HCT116 (cell line): ENCODE data around the gene EVPLL. TPM values are rescaled to one million over a fixed set of nuclear protein-coding genes. Genes with fewer than 3 reads are reported as not detected.
A peak's percentile ranks its signal among the peaks of the same experiment; 100 is the strongest.

Source experiments
- ATAC-seq: fragments of 200-7000 bp; cut with Tn5 transposase; 2 replicates; pipeline ENCODE4 v1.9.1; 2020; ENCODE audit warnings: mild to moderate bottlenecking, moderate library complexity
- BruUV-seq: library from RNA; stranded (reverse); fragments of 400-500 nt; replicated peaks from 2 replicates; lab custom pipeline; 2021; lab: Mats Ljungman, UMichigan
- CTCF ChIA-PET: fragments of 300-600 bp; sonication (Branson Sonifier 250); formaldehyde crosslinking; loops from one replicate; lab custom pipeline; 2021; ENCODE audit warnings: antibody characterized with exemption; lab: Charles Lee
- POLR2A ChIA-PET: fragments of 300-600, 350-600 bp; sonication (Branson Sonifier 250); formaldehyde crosslinking; loops from one replicate; lab custom pipeline; 2021; ENCODE audit warnings: antibody characterized with exemption; lab: Charles Lee
- RAD21 ChIA-PET, 2 experiments: fragments of 300-600 bp; sonication (Branson Sonifier 250); formaldehyde crosslinking; loops; one replicate each; lab custom pipeline; 2023; ENCODE audit warnings: low total read pairs in 2 of 2; ENCODE audit not compliant: uncharacterized antibody in 2 of 2, unreplicated experiment in 2 of 2, low non-redundant PET in 1 of 2; lab: Charles Lee
- DNase-seq: peaks from one replicate; pipeline ENCODE4 v3.0.0-alpha.2; 2010; ENCODE audit warnings: low read depth, low spot score
- H2AFZ ChIP-seq: fragments of 200-600 bp; shearing (Covaris generic), sonication (generic); 2 replicates; pipeline ENCODE4 v1.6.1; 2017; ENCODE audit warnings: low read depth, mixed run types, mixed read lengths, antibody characterized with exemption, low read length; ENCODE audit not compliant: poor library complexity, severe bottlenecking
- H3K27ac ChIP-seq: 2 replicates; pipeline ENCODE4 v1.5.1; 2012; ENCODE audit warnings: low read depth, low read length
- H3K27me3 ChIP-seq: fragments of 200-600 bp; sonication (generic); 2 replicates; pipeline ENCODE4 v1.6.1; 2016; ENCODE audit warnings: mixed run types, low read length, mixed read lengths; ENCODE audit not compliant: insufficient read depth
- H3K36me3 ChIP-seq, 2 experiments: fragments of 200-500 bp in 1 of 2; fragments of 200-600 bp in 1 of 2; sonication (Bioruptor generic) in 1 of 2; sonication (generic) in 1 of 2; 2 replicates each; pipeline versions ENCODE4 v1.5.1 to v1.6.1; 2014 to 2016; ENCODE audit warnings: low read length in 2 of 2, inconsistent platforms in 1 of 2, mixed read lengths in 1 of 2, mixed run types in 1 of 2; ENCODE audit not compliant: insufficient read depth in 2 of 2, control insufficient read depth in 1 of 2
- H3K4me1 ChIP-seq, 2 experiments: fragments of 200-600 bp in 1 of 2; sonication (generic) in 1 of 2; 2 replicates each; pipeline versions ENCODE4 v1.5.1 to v1.6.1; 2012 to 2017; ENCODE audit warnings: low read length in 2 of 2, inconsistent platforms in 1 of 2, mild to moderate bottlenecking in 1 of 2, mixed read lengths in 1 of 2, mixed run types in 1 of 2, moderate library complexity in 1 of 2; ENCODE audit not compliant: insufficient read depth in 2 of 2, control insufficient read depth in 1 of 2
- H3K4me2 ChIP-seq: fragments of 200-600 bp; sonication (generic); 2 replicates; pipeline ENCODE4 v1.6.1; 2017; ENCODE audit warnings: mixed run types, low read length, mixed read lengths
- H3K4me3 ChIP-seq, 2 experiments: fragments of 200-600 bp in 1 of 2; sonication (generic) in 1 of 2; replicated peaks in 1 of 2; 2 replicates each; pipeline ENCODE4 v1.5.1; 2011 to 2016; ENCODE audit warnings: low read length in 2 of 2, control low read depth in 1 of 2, low read depth in 1 of 2, mild to moderate bottlenecking in 1 of 2, mixed read lengths in 1 of 2, mixed run types in 1 of 2
- H3K79me2 ChIP-seq: fragments of 200-600 bp; sonication (generic); 2 replicates; pipeline ENCODE4 v1.6.1; 2017; ENCODE audit warnings: mild to moderate bottlenecking, mixed run types, low read length, moderate library complexity, mixed read lengths; ENCODE audit not compliant: insufficient read depth
- H3K9ac ChIP-seq: fragments of 200-600 bp; sonication (generic); 2 replicates; pipeline ENCODE4 v1.6.1; 2016; ENCODE audit warnings: low read length, mixed read lengths
- H3K9me2 ChIP-seq: fragments of 200-600 bp; sonication (generic), shearing (Covaris generic); 2 replicates; pipeline ENCODE4 v1.6.1; 2017; ENCODE audit warnings: mixed run types, mild to moderate bottlenecking, moderate library complexity; ENCODE audit not compliant: insufficient read depth
- H3K9me3 ChIP-seq, 2 experiments: fragments of 200-500 bp in 1 of 2; fragments of 200-600 bp in 1 of 2; sonication (Bioruptor generic) in 1 of 2; sonication (generic) in 1 of 2; 2 replicates each; pipeline ENCODE4 v1.6.1; 2014 to 2017; ENCODE audit warnings: low read length in 2 of 2, mixed read lengths in 2 of 2, inconsistent platforms in 1 of 2, low read depth in 1 of 2, mild to moderate bottlenecking in 1 of 2, mixed run types in 1 of 2, moderate library complexity in 1 of 2; ENCODE audit not compliant: control insufficient read depth in 1 of 2, insufficient read depth in 1 of 2
- H4K20me1 ChIP-seq: fragments of 200-600 bp; sonication (generic), shearing (Covaris generic); 2 replicates; pipeline ENCODE4 v1.6.1; 2017; ENCODE audit warnings: mixed run types, mild to moderate bottlenecking, moderate library complexity; ENCODE audit not compliant: insufficient read depth
- CTCF ChIP-seq, 3 experiments: fragments of 200-600 bp in 1 of 3; sonication (generic) in 1 of 3; IDR thresholded peaks in 2 of 3; conservative IDR thresholded peaks in 1 of 3; 2 replicates each; pipeline ENCODE4 v1.5.1; 2012 to 2017; ENCODE audit warnings: low read depth in 2 of 3, low read length in 2 of 3, antibody characterized with exemption in 1 of 3, borderline replicate concordance in 1 of 3, control low read depth in 1 of 3, mild to moderate bottlenecking in 1 of 3, mixed read lengths in 1 of 3, mixed run types in 1 of 3, moderate library complexity in 1 of 3; ENCODE audit not compliant: insufficient read depth in 1 of 3
- EGR1 ChIP-seq: IDR thresholded peaks from 2 replicates; pipeline ENCODE4 v1.6.1; 2012; ENCODE audit warnings: low read depth
- EZH2 ChIP-seq: fragments of 200-600 bp; sonication (generic); IDR thresholded peaks from 2 replicates; pipeline ENCODE4 v1.6.1; 2017; ENCODE audit warnings: antibody characterized with exemption, mixed run types
- EZH2phosphoT487 ChIP-seq: fragments of 200-600 bp; IDR thresholded peaks from 2 replicates; pipeline ENCODE4 v1.6.1; 2018; ENCODE audit warnings: antibody characterized with exemption, borderline replicate concordance
- FOSL1 ChIP-seq: IDR thresholded peaks from 2 replicates; pipeline ENCODE4 v1.6.1; 2012; ENCODE audit warnings: low read depth
- JUND ChIP-seq: IDR thresholded peaks from 2 replicates; pipeline ENCODE4 v1.6.1; 2012
- POLR2A ChIP-seq: IDR thresholded peaks from 2 replicates; pipeline ENCODE4 v1.7.0; 2011; ENCODE audit warnings: borderline replicate concordance; ENCODE audit not compliant: insufficient read depth, insufficient read length; ENCODE audit errors: extremely low read depth
- POLR2AphosphoS5 ChIP-seq: IDR thresholded peaks from 2 replicates; pipeline ENCODE4 v1.6.1; 2011; ENCODE audit warnings: mild to moderate bottlenecking, low read depth, low read length, moderate library complexity
- RAD21 ChIP-seq: IDR thresholded peaks from 2 replicates; pipeline ENCODE4 v1.6.1; 2012; ENCODE audit warnings: low read depth, mild to moderate bottlenecking
- SIN3A ChIP-seq: IDR thresholded peaks from 2 replicates; pipeline ENCODE4 v1.6.1; 2012; ENCODE audit warnings: low read depth
- TCF7L2 ChIP-seq: IDR thresholded peaks from 2 replicates; pipeline ENCODE4 v1.7.0; 2011; ENCODE audit warnings: borderline replicate concordance, inconsistent platforms; ENCODE audit not compliant: insufficient read depth, insufficient read length; ENCODE audit errors: extremely low read depth
- YY1 ChIP-seq: IDR thresholded peaks from 2 replicates; pipeline ENCODE4 v1.6.1; 2011; ENCODE audit warnings: low read length, low read depth, moderate library complexity, mild to moderate bottlenecking; ENCODE audit not compliant: insufficient replicate concordance; ENCODE audit errors: extremely low read depth
- ZBTB33 ChIP-seq: IDR thresholded peaks from 2 replicates; pipeline ENCODE4 v1.6.1; 2011; ENCODE audit warnings: mild to moderate bottlenecking, low read length, moderate library complexity; ENCODE audit not compliant: insufficient replicate concordance; ENCODE audit errors: extremely low read depth
- ZFX ChIP-seq: fragments of 450-650 bp; IDR thresholded peaks from 2 replicates; pipeline ENCODE4 v1.6.1; 2017
- ZNF274 ChIP-seq: fragments of 200-500 bp; sonication (Bioruptor generic); IDR thresholded peaks from 2 replicates; pipeline ENCODE4 v1.6.1; 2014; ENCODE audit warnings: mild to moderate bottlenecking, low read depth, low read length, inconsistent platforms
- intact Hi-C: fragments of 100-400 bp; cut with micrococcal nuclease; formaldehyde crosslinking; loops from 2 replicates; pipeline ENCODE4 v1.10.0; 2022
- total RNA-seq: library from RNA; stranded (reverse); gene quantifications from one replicate; pipeline ENCODE4 v1.2.1, GENCODE V29; 2021; ENCODE audit not compliant: unreplicated experiment

The EVPLL gene
- total RNA-seq, 1 experiment from 2014 or later, result not detected

GRCh38 chr17:18344021-18344420, 33.6 kb upstream of the EVPLL start:
- H3K36me3 ChIP-seq, result peaks cover 32 to 33% of the 10 kb centered on the region in 2 experiments; a peak in 3 of 4 replicates
- ATAC-seq, result no peak
- RAD21 ChIA-PET, result no interaction called here
- no peaks in the 10 kb centered on the region for H4K20me1 ChIP-seq
- CTCF ChIA-PET, result no interaction called here
- H3K27ac ChIP-seq, result no peak overlapping the region
- H3K9me3 ChIP-seq, result no peaks in the 10 kb centered on the region
- DNase-seq, result no peak
- no peaks in the 10 kb centered on the region for H3K4me1 ChIP-seq
- BruUV-seq, result no TSS peak
- no peaks in the 10 kb centered on the region for H3K79me2 ChIP-seq
- H3K9ac ChIP-seq, result no peak overlapping the region
- H3K27me3 ChIP-seq, result no peaks in the 10 kb centered on the region
- H2AFZ ChIP-seq, result no peak overlapping the region
- H3K4me2 ChIP-seq, result no peak overlapping the region
- no peak for TF ChIP-seq SIN3A
- no peak for TF ChIP-seq RAD21
- intact Hi-C loops, result no loop called here
- no peaks in the 10 kb centered on the region for H3K9me2 ChIP-seq
- H3K4me3 ChIP-seq, result no peak overlapping the region
- POLR2A ChIA-PET, result no interaction called here

- Histone ChIP-seq H3K4me3 (no peak overlapping the region), H2AFZ (no peak overlapping the region), H3K9me3 (no peaks in the 10 kb centered on the region), H3K36me3 (peaks cover 4 to 16% of the 10 kb centered on the region in 2 experiments; a peak in 3 of 4 replicates), H3K9me2 (no peaks in the 10 kb centered on the region), H3K9ac (no peak overlapping the region), H3K27me3 (no peaks in the 10 kb centered on the region), H3K27ac (no peak overlapping the region), H3K4me1 (no peaks in the 10 kb centered on the region), H3K4me2 (no peak overlapping the region), H3K79me2 (peaks cover 8% of the 10 kb centered on the region), H4K20me1 (no peaks in the 10 kb centered on the region)
- BruUV-seq, result TSS peak; percentile 31
- ChIA-PET CTCF (no interaction called here), POLR2A (interaction anchor here (0.9 kb wide), 1 partner anchor 9 kb away, joined by 4 read pairs; the partner anchor contains the start of gene SHMT1), RAD21 (no interaction called here)
- ATAC-seq (no peak), DNase-seq (no peak)
- TF ChIP-seq CTCF (IDR thresholded peaks at IDR 0.05 in 2 of 3, conservative IDR thresholded peaks at IDR 0.05 in 1 of 3; ENCODE audit: borderline replicate concordance in 1 of 3, insufficient read depth in 1 of 3, low read depth in 2 of 3, low read length in 2 of 3), result no peak
- no peak for TF ChIP-seq EZH2phosphoT487
- no peak for TF ChIP-seq POLR2A
- no peak for TF ChIP-seq EZH2
- TF ChIP-seq YY1, result no peak
- TF ChIP-seq POLR2AphosphoS5, result no peak
- no peak for TF ChIP-seq TCF7L2
- TF ChIP-seq FOSL1, result no peak
- TF ChIP-seq ZNF274, result no peak
- TF ChIP-seq JUND, result no peak
- TF ChIP-seq ZFX, result no peak
- TF ChIP-seq EGR1, result no peak
- TF ChIP-seq ZBTB33, result no peak
- intact Hi-C loops, result no loop called here
Measured at GRCh38 chr17:18353541-18353940, 24.0 kb upstream of the EVPLL start.
